Parathyroid adenoma (tissue), 2 donors: ENCODE data around the gene RTP4.
"Not testable (repeated sequence)": the region's sequence is repeated elsewhere in the genome, so short reads cannot be mapped to it uniquely, and the experiment has no call there.

ENCODE experiments used
- H2AFZ ChIP-seq: fragments of 300-600 bp; sonication (generic); one replicate; pipeline ENCODE4 v1.7.0; 2017; ENCODE audit warnings: antibody characterized with exemption, mild to moderate bottlenecking
- H3K27ac ChIP-seq: fragments of 300-600 bp; sonication (generic); one replicate; pipeline ENCODE4 v1.7.0; 2017
- H3K27me3 ChIP-seq: fragments of 300-600 bp; sonication (generic); one replicate; pipeline ENCODE4 v1.7.0; 2017; ENCODE audit warnings: low read length; ENCODE audit not compliant: control insufficient read depth, insufficient read depth
- H3K36me3 ChIP-seq: fragments of 300-600 bp; sonication (generic); one replicate; pipeline ENCODE4 v1.7.0; 2017; ENCODE audit warnings: low read length; ENCODE audit not compliant: control insufficient read depth, insufficient read depth
- H3K4me1 ChIP-seq: fragments of 300-600 bp; sonication (generic); one replicate; pipeline ENCODE4 v1.7.0; 2017; ENCODE audit warnings: control low read depth
- H3K4me2 ChIP-seq: fragments of 300-600 bp; sonication (generic); one replicate; pipeline ENCODE4 v1.7.0; 2017; ENCODE audit warnings: low read length
- H3K4me3 ChIP-seq: fragments of 300-600 bp; sonication (generic); one replicate; pipeline ENCODE4 v1.7.0; 2017; ENCODE audit warnings: low read depth, low read length
- H3K79me2 ChIP-seq: fragments of 300-600 bp; sonication (generic); one replicate; pipeline ENCODE4 v1.7.0; 2017; ENCODE audit warnings: control low read depth
- H3K9ac ChIP-seq: fragments of 300-600 bp; sonication (generic); one replicate; pipeline ENCODE4 v1.7.0; 2017; ENCODE audit warnings: mild to moderate bottlenecking
- H3K9me3 ChIP-seq: fragments of 300-600 bp; sonication (generic); one replicate; pipeline ENCODE4 v1.7.0; 2017; ENCODE audit warnings: low read length; ENCODE audit not compliant: control insufficient read depth
- TF ChIP-seq, protein P1 (sequence below): fragments of 300-600 bp; sonication (generic); IDR thresholded peaks from one replicate; pipeline ENCODE4 v1.7.0; 2017; ENCODE audit warnings: antibody characterized with exemption, mild to moderate bottlenecking
- donor health status: primary hyperparathyroidism.

Gene RTP4

DNA sequence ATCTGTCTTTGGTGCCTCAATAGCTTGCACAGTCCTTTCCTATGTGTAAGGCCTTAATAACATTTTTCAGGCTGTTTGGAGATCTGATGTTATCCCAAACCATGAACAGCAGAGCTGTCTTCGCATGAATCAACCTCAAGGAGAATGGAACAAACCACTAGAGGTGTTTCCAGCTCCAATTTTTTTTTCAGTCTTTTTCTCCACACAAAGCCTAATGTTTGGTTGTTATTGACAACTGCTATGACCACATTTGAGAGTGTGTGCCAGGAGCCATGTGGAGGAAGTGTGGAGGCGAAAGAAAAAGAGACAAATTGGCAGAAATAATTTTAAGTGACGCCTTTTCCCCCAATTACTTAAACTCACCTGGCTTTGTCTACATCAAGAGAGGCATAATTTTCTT is 38.7 kb downstream of the RTP4 start:
- Histone ChIP-seq H3K4me1 (no peaks in the 10 kb centered on the region), H3K4me3 (no peak overlapping the region), H3K4me2 (no peak overlapping the region), H3K9ac (no peak overlapping the region), H3K27me3 (no peaks in the 10 kb centered on the region), H3K27ac (no peak overlapping the region), H2AFZ (no peak overlapping the region), H3K9me3 (no peaks in the 10 kb centered on the region), H3K79me2 (no peaks in the 10 kb centered on the region), H3K36me3 (no peaks in the 10 kb centered on the region)
- TF ChIP-seq, protein P1, sequence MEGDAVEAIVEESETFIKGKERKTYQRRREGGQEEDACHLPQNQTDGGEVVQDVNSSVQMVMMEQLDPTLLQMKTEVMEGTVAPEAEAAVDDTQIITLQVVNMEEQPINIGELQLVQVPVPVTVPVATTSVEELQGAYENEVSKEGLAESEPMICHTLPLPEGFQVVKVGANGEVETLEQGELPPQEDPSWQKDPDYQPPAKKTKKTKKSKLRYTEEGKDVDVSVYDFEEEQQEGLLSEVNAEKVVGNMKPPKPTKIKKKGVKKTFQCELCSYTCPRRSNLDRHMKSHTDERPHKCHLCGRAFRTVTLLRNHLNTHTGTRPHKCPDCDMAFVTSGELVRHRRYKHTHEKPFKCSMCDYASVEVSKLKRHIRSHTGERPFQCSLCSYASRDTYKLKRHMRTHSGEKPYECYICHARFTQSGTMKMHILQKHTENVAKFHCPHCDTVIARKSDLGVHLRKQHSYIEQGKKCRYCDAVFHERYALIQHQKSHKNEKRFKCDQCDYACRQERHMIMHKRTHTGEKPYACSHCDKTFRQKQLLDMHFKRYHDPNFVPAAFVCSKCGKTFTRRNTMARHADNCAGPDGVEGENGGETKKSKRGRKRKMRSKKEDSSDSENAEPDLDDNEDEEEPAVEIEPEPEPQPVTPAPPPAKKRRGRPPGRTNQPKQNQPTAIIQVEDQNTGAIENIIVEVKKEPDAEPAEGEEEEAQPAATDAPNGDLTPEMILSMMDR = no peak

DNA sequence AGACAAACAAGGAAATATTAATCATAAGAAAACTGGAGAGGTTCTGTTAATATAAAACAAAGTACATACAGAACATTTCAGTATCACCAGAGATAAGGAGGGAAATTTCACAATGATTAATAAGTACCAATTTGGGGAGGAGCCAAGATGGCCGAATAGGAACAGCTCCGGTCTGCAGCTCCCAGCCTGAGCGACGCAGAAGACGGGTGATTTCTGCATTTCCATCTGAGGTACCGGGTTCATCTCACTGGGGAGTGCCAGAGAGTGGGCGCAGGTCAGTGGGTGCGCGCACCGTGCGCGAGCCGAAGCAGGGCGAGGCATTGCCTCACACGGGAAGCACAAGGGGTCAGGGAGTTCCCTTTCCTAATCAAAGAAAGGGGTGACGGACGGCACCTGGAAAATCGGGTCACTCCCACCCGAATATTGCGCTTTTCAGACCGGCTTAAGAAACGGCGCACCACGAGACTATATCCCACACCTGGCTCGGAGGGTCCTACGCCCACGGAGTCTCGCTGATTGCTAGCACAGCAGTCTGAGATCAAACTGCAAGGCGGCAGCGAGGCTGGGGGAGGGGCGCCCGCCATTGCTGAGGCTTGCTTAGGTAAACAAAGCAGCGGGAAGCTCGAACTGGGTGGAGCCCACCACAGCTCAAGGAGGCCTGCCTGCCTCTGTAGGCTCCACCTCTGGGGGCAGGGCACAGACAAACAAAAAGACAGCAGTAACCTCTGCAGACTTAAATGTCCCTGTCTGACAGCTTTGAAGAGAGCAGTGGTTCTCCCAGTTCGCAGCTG is 44.0 kb downstream of the RTP4 start:
- not testable (repeated sequence) for H2AFZ ChIP-seq, H3K4me1 ChIP-seq, H3K4me2 ChIP-seq, H3K9me3 ChIP-seq, H3K9ac ChIP-seq, H3K27me3 ChIP-seq, H3K27ac ChIP-seq, H3K79me2 ChIP-seq, H3K36me3 ChIP-seq, H3K4me3 ChIP-seq
